OCI-LY1 (cell line): ENCODE measurements around the gene CCDC102B.
"Not testable (repeated sequence)": the region's sequence is repeated elsewhere in the genome, so short reads cannot be mapped to it uniquely, and the experiment has no call there.

Source experiments
- H2AFZ ChIP-seq: fragments of 200-600 bp; sonication (generic), shearing (Covaris generic); 2 replicates; pipeline ENCODE4 v1.6.0; 2014; ENCODE audit warnings: antibody characterized with exemption, mild to moderate bottlenecking, low read length
- H3F3A ChIP-seq: fragments of 200-600 bp; sonication (generic), shearing (Covaris generic); 2 replicates; pipeline ENCODE4 v1.6.0; 2014; ENCODE audit warnings: mild to moderate bottlenecking, antibody characterized with exemption, low read length, moderate library complexity; ENCODE audit not compliant: insufficient read depth
- H3K27ac ChIP-seq: fragments of 200-600 bp; sonication (generic); 2 replicates; pipeline ENCODE4 v1.5.1; 2014; ENCODE audit warnings: low read length, mixed run types, mild to moderate bottlenecking, low read depth; ENCODE audit not compliant: poor library complexity, severe bottlenecking
- H3K27me3 ChIP-seq: fragments of 200-600 bp; sonication (generic); 2 replicates; pipeline ENCODE4 v1.6.0; 2014; ENCODE audit warnings: antibody characterized with exemption, mild to moderate bottlenecking, low read length, moderate library complexity; ENCODE audit not compliant: insufficient read depth
- H3K36me3 ChIP-seq: fragments of 200-600 bp; sonication (generic); 2 replicates; pipeline ENCODE4 v1.6.1; 2014; ENCODE audit warnings: mild to moderate bottlenecking, antibody characterized with exemption, low read length, moderate library complexity, mixed read lengths; ENCODE audit not compliant: insufficient read depth
- H3K4me1 ChIP-seq: fragments of 200-600 bp; sonication (generic); 2 replicates; pipeline ENCODE4 v1.5.1; 2014; ENCODE audit warnings: mild to moderate bottlenecking, low read length, moderate library complexity; ENCODE audit not compliant: insufficient read depth, severe bottlenecking
- H3K4me2 ChIP-seq: fragments of 200-600 bp; sonication (generic), shearing (Covaris generic); 2 replicates; pipeline ENCODE4 v1.6.1; 2014; ENCODE audit warnings: low read length
- H3K4me3 ChIP-seq: fragments of 200-600 bp; sonication (generic); 2 replicates; pipeline ENCODE4 v1.5.1; 2014; ENCODE audit warnings: low read length, low read depth, mild to moderate bottlenecking, mixed read lengths; ENCODE audit not compliant: poor library complexity, severe bottlenecking
- H3K79me2 ChIP-seq: fragments of 200-600 bp; shearing (Covaris generic); 2 replicates; pipeline ENCODE4 v1.6.1; 2016; ENCODE audit warnings: mixed run types, low read length, mixed read lengths; ENCODE audit not compliant: insufficient read depth
- H3K9ac ChIP-seq: fragments of 200-600 bp; sonication (generic), shearing (Covaris generic); 2 replicates; pipeline ENCODE4 v1.6.1; 2014; ENCODE audit warnings: mild to moderate bottlenecking, low read length, mixed read lengths
- H3K9me2 ChIP-seq: fragments of 200-600 bp; sonication (generic), shearing (Covaris generic); 2 replicates; pipeline ENCODE4 v1.6.1; 2014; ENCODE audit warnings: low read depth, mild to moderate bottlenecking, low read length, mixed read lengths
- H3K9me3 ChIP-seq: fragments of 200-600 bp; shearing (Covaris generic); 2 replicates; pipeline ENCODE4 v1.6.1; 2014; ENCODE audit warnings: low read length, mixed read lengths
- H4K20me1 ChIP-seq: fragments of 200-600 bp; sonication (generic), shearing (Covaris generic); 2 replicates; pipeline ENCODE4 v1.6.0; 2016; ENCODE audit warnings: mild to moderate bottlenecking, low read length; ENCODE audit not compliant: insufficient read depth
- EZH2 ChIP-seq: fragments of 200-600 bp; sonication (generic), shearing (Covaris generic); IDR thresholded peaks from 2 replicates; pipeline ENCODE4 v1.8.0; 2017; ENCODE audit warnings: borderline replicate concordance, mixed run types, mild to moderate bottlenecking, antibody characterized with exemption, low read length, moderate library complexity, mixed read lengths
- TF ChIP-seq, protein P1 (sequence below): fragments of 200-600 bp; sonication (generic), shearing (Covaris generic); IDR thresholded peaks from 2 replicates; pipeline ENCODE4 v1.5.1; 2017; ENCODE audit warnings: mild to moderate bottlenecking, antibody characterized with exemption, low read length, moderate library complexity, mixed read lengths

Gene CCDC102B

DNA sequence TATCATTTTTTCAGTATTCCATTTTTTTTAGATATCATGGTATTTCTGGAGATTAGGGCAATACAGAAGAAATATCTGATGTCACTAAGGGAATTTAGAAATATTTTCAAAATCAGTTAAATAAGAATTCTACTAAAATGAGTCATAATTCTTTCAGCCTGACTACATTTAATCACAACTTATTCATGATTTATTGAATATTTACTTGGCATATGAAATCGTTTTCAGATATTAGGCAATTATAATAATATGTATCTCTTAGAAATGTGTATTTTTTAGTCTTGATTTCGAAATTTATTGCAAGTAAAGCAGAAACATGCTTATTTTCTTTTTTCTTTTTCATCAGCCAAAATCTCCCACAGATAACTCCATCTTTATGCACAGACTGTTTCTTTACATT lies 142.2 kb downstream of the CCDC102B start:
- Histone ChIP-seq H3K27me3 (no peaks in the 10 kb centered on the region), H3K9ac (no peak overlapping the region), H3F3A (no peaks in the 10 kb centered on the region), H2AFZ (no peak overlapping the region), H3K9me2 (no peaks in the 10 kb centered on the region), H3K4me3 (no peak overlapping the region), H3K27ac (no peak overlapping the region), H3K4me1 (no peaks in the 10 kb centered on the region), H3K79me2 (no peaks in the 10 kb centered on the region), H3K4me2 (no peak overlapping the region), H4K20me1 (no peaks in the 10 kb centered on the region), H3K9me3 (no peaks in the 10 kb centered on the region), H3K36me3 (no peaks in the 10 kb centered on the region)
- no peak for TF ChIP-seq EZH2
- TF ChIP-seq, protein P1, sequence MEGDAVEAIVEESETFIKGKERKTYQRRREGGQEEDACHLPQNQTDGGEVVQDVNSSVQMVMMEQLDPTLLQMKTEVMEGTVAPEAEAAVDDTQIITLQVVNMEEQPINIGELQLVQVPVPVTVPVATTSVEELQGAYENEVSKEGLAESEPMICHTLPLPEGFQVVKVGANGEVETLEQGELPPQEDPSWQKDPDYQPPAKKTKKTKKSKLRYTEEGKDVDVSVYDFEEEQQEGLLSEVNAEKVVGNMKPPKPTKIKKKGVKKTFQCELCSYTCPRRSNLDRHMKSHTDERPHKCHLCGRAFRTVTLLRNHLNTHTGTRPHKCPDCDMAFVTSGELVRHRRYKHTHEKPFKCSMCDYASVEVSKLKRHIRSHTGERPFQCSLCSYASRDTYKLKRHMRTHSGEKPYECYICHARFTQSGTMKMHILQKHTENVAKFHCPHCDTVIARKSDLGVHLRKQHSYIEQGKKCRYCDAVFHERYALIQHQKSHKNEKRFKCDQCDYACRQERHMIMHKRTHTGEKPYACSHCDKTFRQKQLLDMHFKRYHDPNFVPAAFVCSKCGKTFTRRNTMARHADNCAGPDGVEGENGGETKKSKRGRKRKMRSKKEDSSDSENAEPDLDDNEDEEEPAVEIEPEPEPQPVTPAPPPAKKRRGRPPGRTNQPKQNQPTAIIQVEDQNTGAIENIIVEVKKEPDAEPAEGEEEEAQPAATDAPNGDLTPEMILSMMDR, result no peak

DNA sequence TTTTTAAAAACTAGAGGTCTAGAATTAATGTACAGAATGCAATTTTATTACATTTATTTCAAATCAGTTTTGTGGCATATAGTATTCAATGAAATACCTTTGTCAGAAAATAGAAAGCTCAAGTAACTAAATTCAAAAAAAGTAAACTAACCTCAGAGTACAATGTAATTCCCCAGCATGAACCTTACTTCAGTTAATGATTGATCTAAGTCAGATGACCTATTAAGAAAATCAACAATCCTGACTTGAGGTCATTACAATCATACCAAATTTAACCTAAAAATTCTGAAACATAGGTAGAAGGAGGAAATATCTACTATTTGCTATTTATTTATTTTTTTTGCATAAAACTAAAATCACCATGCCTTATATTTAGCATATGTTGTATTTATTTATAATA lies 142.9 kb downstream of the CCDC102B start:
- Histone ChIP-seq H3F3A (no peaks in the 10 kb centered on the region), H4K20me1 (no peaks in the 10 kb centered on the region), H3K27ac (no peak overlapping the region), H3K9ac (no peak overlapping the region), H3K27me3 (no peaks in the 10 kb centered on the region), H2AFZ (no peak overlapping the region), H3K36me3 (no peaks in the 10 kb centered on the region), H3K79me2 (no peaks in the 10 kb centered on the region), H3K9me2 (no peaks in the 10 kb centered on the region), H3K4me2 (no peak overlapping the region), H3K4me1 (no peaks in the 10 kb centered on the region), H3K4me3 (no peak overlapping the region), H3K9me3 (no peaks in the 10 kb centered on the region)
- no peak for TF ChIP-seq EZH2
- TF ChIP-seq, protein P1, result no peak

DNA sequence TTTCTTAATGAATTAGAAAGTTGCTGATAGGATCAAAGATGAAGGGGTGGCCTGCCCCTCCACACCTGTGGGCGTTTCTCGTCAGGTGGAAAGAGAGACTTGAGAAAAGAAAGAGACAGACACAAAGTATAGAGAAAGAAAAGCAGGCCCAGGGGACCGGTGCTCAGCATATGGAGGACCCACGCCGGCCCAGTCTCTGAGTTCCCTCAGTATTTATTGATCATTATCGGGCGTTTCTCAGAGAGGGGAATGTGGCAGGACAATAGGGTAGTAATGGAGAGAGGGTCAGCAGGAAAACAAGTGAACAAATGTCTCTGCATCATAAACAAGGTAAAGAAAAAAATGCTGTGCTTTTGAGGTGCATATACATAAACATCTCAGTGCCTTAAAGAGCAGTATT lies 144.3 kb downstream of the CCDC102B start:
- H3K9ac ChIP-seq, result no peak overlapping the region
- no peaks in the 10 kb centered on the region for H3K9me2 ChIP-seq
- no peaks in the 10 kb centered on the region for H4K20me1 ChIP-seq
- no peaks in the 10 kb centered on the region for H3K79me2 ChIP-seq
- no peaks in the 10 kb centered on the region for H3K9me3 ChIP-seq
- no peaks in the 10 kb centered on the region for H3F3A ChIP-seq
- H3K4me2 ChIP-seq, result no peak overlapping the region
- H3K4me1 ChIP-seq, result no peaks in the 10 kb centered on the region
- H3K36me3 ChIP-seq, result no peaks in the 10 kb centered on the region
- H3K27me3 ChIP-seq, result no peaks in the 10 kb centered on the region
- no peak overlapping the region for H3K4me3 ChIP-seq
- no peak overlapping the region for H2AFZ ChIP-seq
- no peak overlapping the region for H3K27ac ChIP-seq
- TF ChIP-seq, protein P1, result no peak
- no peak for TF ChIP-seq EZH2

DNA sequence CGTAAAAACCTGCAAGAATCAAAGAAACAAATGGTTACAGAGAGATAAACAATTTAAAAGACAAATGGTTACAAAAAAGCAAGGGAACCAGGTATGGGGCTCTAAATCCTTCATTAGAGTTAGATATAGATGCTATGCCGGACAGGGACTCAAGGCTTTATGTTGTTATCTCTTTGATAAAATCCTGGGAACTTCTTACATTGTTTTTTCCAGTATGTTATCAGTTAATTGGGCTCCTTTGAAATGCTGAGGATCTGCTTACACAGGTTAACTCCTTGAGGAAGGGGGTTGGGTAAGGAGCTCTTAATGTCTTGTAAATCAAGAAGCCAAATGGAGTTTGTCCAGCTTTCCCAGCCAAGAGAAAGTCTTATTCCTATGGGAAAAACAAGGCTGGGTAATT lies 146.0 kb downstream of the CCDC102B start:
- not testable (repeated sequence) for H3K4me2 ChIP-seq, H3K9me2 ChIP-seq, H3K9ac ChIP-seq, H3K36me3 ChIP-seq, H3K4me3 ChIP-seq, H3K27me3 ChIP-seq, H3F3A ChIP-seq, H3K4me1 ChIP-seq, H3K79me2 ChIP-seq, H4K20me1 ChIP-seq, H3K27ac ChIP-seq, H2AFZ ChIP-seq, H3K9me3 ChIP-seq
